ENCODE measurements around the gene SMIM13. TPM values are rescaled to one million over a fixed set of nuclear protein-coding genes. Genes with fewer than 3 reads are reported as not detected.

SMIM13 gene
- total and polyA plus RNA-seq, 2 donors from 2014 or later = 4.0 to 6.6 TPM

GRCh38 chr6:11160199-11160598, 66.6 kb downstream of the SMIM13 start:
- no peak overlapping the region for H3K27ac ChIP-seq (ENCODE audit: low read depth in 2 of 2, low read length in 2 of 2)
- no peak for TF ChIP-seq CTCF (IDR thresholded peaks at IDR 0.05; ENCODE audit: borderline replicate concordance, extremely low read depth, insufficient read depth)
- H3K4me3 ChIP-seq (ENCODE audit: low read length in 3 of 3) = no peak overlapping the region
- no peaks in the 10 kb centered on the region for H3K27me3 ChIP-seq (ENCODE audit: control insufficient read depth, insufficient read depth, low read length)
- DNase-seq = no peak
- FAIRE-seq = no peak
- no peaks in the 10 kb centered on the region for H3K4me1 ChIP-seq (ENCODE audit: control insufficient read depth in 2 of 3, insufficient read depth in 2 of 3, low read depth in 1 of 3, low read length in 3 of 3)
- no peaks in the 10 kb centered on the region for H3K36me3 ChIP-seq (ENCODE audit: control insufficient read depth in 2 of 3, insufficient read depth in 3 of 3, low read length in 3 of 3)
- intact Hi-C loops (cut with DNase I) = no loop called here
- no peaks in the 10 kb centered on the region for H3K9me3 ChIP-seq (ENCODE audit: control insufficient read depth in 2 of 3, insufficient read depth in 1 of 3, low read length in 3 of 3)
- no peak overlapping the region for H3K9ac ChIP-seq (ENCODE audit: low read length in 3 of 3)

- Histone ChIP-seq H3K9me3 (ENCODE audit: control insufficient read depth in 2 of 3, insufficient read depth in 1 of 3, low read length in 3 of 3) (no peaks in the 10 kb centered on the region), H3K4me1 (ENCODE audit: control insufficient read depth in 2 of 3, insufficient read depth in 2 of 3, low read depth in 1 of 3, low read length in 3 of 3) (no peaks in the 10 kb centered on the region), H3K36me3 (ENCODE audit: control insufficient read depth in 2 of 3, insufficient read depth in 3 of 3, low read length in 3 of 3) (no peaks in the 10 kb centered on the region), H3K27ac (ENCODE audit: low read depth in 2 of 2, low read length in 2 of 2) (no peak overlapping the region), H3K27me3 (ENCODE audit: control insufficient read depth, insufficient read depth, low read length) (no peaks in the 10 kb centered on the region), H3K9ac (ENCODE audit: low read length in 3 of 3) (no peak overlapping the region), H3K4me3 (ENCODE audit: low read length in 3 of 3) (no peak overlapping the region)
- intact Hi-C loops (cut with DNase I) = no loop called here
- DNase-seq (no peak), FAIRE-seq (no peak)
- TF ChIP-seq CTCF (IDR thresholded peaks at IDR 0.05; ENCODE audit: borderline replicate concordance, extremely low read depth, insufficient read depth) = no peak
Measured at GRCh38 chr6:11161031-11161956, 67.7 kb downstream of the SMIM13 start.

- no peak for TF ChIP-seq CTCF (IDR thresholded peaks at IDR 0.05; ENCODE audit: borderline replicate concordance, extremely low read depth, insufficient read depth)
- FAIRE-seq = no peak
Measured at GRCh38 chr6:11162262-11162661, 68.6 kb downstream of the SMIM13 start.

More at GRCh38 chr6:11162262-11162661, 68.6 kb downstream of the SMIM13 start:
- H3K4me3 ChIP-seq (ENCODE audit: low read length in 3 of 3) = no peak overlapping the region
- no peak for DNase-seq
- no peaks in the 10 kb centered on the region for H3K9me3 ChIP-seq (ENCODE audit: control insufficient read depth in 2 of 3, insufficient read depth in 1 of 3, low read length in 3 of 3)
- intact Hi-C loops (cut with DNase I) = no loop called here
- H3K9ac ChIP-seq (ENCODE audit: low read length in 3 of 3) = no peak overlapping the region
- no peaks in the 10 kb centered on the region for H3K4me1 ChIP-seq (ENCODE audit: control insufficient read depth in 2 of 3, insufficient read depth in 2 of 3, low read depth in 1 of 3, low read length in 3 of 3)
- no peak overlapping the region for H3K27ac ChIP-seq (ENCODE audit: low read depth in 2 of 2, low read length in 2 of 2)
- no peaks in the 10 kb centered on the region for H3K36me3 ChIP-seq (ENCODE audit: control insufficient read depth in 2 of 3, insufficient read depth in 3 of 3, low read length in 3 of 3)
- H3K27me3 ChIP-seq (ENCODE audit: control insufficient read depth, insufficient read depth, low read length) = no peaks in the 10 kb centered on the region

All from kidney (tissue), 14 donors.